Endothelial cell of umbilical vein (primary cell): ENCODE results near the gene NDUFB7. TPM values are rescaled to one million over a fixed set of nuclear protein-coding genes. Genes with fewer than 3 reads are reported as not detected.

Experiments
- BruUV-seq: library from RNA; stranded (reverse); fragments of 400-500 nt; replicated peaks from 2 replicates; lab custom pipeline; 2021; lab: Mats Ljungman, UMichigan
- CTCF ChIA-PET: fragments of 300-600, 350-600 bp; sonication (Branson Sonifier 250); formaldehyde crosslinking; loops from one replicate; lab custom pipeline; 2021; ENCODE audit warnings: antibody characterized with exemption, inconsistent platforms; lab: Charles Lee
- POLR2A ChIA-PET: fragments of 300-600, 350-600 bp; sonication (Branson Sonifier 250); formaldehyde crosslinking; loops from one replicate; lab custom pipeline; 2021; ENCODE audit warnings: antibody characterized with exemption, inconsistent platforms; lab: Charles Lee
- DNase-seq: peaks from one replicate; pipeline ENCODE4 v3.0.0-alpha.2; 2011; ENCODE audit warnings: low read depth, low spot score
- FAIRE-seq: peaks from 2 replicates; lab custom pipeline; 2011; peaks lifted over from hg19 to GRCh38; lab: Jason Lieb, UNC
- H2AFZ ChIP-seq: 2 replicates; pipeline ENCODE4 v1.6.0; 2012; ENCODE audit warnings: low read depth, low read length, control low read depth, inconsistent platforms
- H3K27ac ChIP-seq: 2 replicates; pipeline ENCODE4 v1.5.1; 2011; ENCODE audit warnings: low read depth, mild to moderate bottlenecking, control low read depth, low read length, moderate library complexity; ENCODE audit not compliant: insufficient read depth
- H3K27me3 ChIP-seq, 2 experiments: 2 replicates each; pipeline versions ENCODE4 v1.6.0 to v1.6.1; 2011; ENCODE audit warnings: low read length in 2 of 2, mixed read lengths in 1 of 2; ENCODE audit not compliant: control insufficient read depth in 2 of 2, insufficient read depth in 2 of 2
- H3K36me3 ChIP-seq, 2 experiments: 2 replicates in 1 of 2; 3 replicates in 1 of 2; pipeline ENCODE4 v1.5.1; 2011; ENCODE audit warnings: low read length in 2 of 2, mild to moderate bottlenecking in 1 of 2, moderate library complexity in 1 of 2; ENCODE audit not compliant: control insufficient read depth in 2 of 2, insufficient read depth in 2 of 2; ENCODE audit errors: extremely low read depth in 1 of 2
- H3K4me1 ChIP-seq: 3 replicates; pipeline ENCODE4 v1.5.1; 2011; ENCODE audit warnings: mild to moderate bottlenecking, low read length; ENCODE audit not compliant: control insufficient read depth, insufficient read depth; ENCODE audit errors: extremely low read depth
- H3K4me2 ChIP-seq: 2 replicates; pipeline ENCODE4 v1.6.1; 2011; ENCODE audit warnings: low read length, control low read depth, mixed read lengths; ENCODE audit not compliant: insufficient read depth
- H3K4me3 ChIP-seq, 3 experiments: fragments of 200-600 bp in 1 of 3; sonication (generic), shearing (Covaris generic) in 1 of 3; replicated peaks in 1 of 3; 2 replicates each; pipeline ENCODE4 v1.5.1; 2011 to 2016; ENCODE audit warnings: control low read depth in 3 of 3, low read length in 3 of 3, mild to moderate bottlenecking in 2 of 3, inconsistent platforms in 1 of 3, low read depth in 1 of 3, moderate library complexity in 1 of 3; ENCODE audit not compliant: insufficient read depth in 1 of 3
- H3K79me2 ChIP-seq: 2 replicates; pipeline ENCODE4 v1.6.0; 2012; ENCODE audit warnings: low read length, inconsistent platforms; ENCODE audit not compliant: control insufficient read depth, insufficient read depth
- H3K9ac ChIP-seq: replicated peaks from 2 replicates; pipeline ENCODE3; 2011; ENCODE audit warnings: low read length, control low read depth; ENCODE audit not compliant: insufficient read depth; ENCODE audit errors: extremely low read depth
- H3K9me1 ChIP-seq: replicated peaks from 3 replicates; pipeline ENCODE4 v1.6.0; 2011; ENCODE audit warnings: mild to moderate bottlenecking, low read length; ENCODE audit not compliant: control insufficient read depth, insufficient read depth; ENCODE audit errors: extremely low read depth
- H3K9me3 ChIP-seq: replicated peaks from 2 replicates; pipeline ENCODE4 v1.5.1; 2012; ENCODE audit warnings: low read length, inconsistent platforms; ENCODE audit not compliant: control insufficient read depth, insufficient read depth
- H4K20me1 ChIP-seq: replicated peaks from 2 replicates; pipeline ENCODE3; 2011; ENCODE audit warnings: mild to moderate bottlenecking, low read length; ENCODE audit not compliant: control insufficient read depth, insufficient read depth; ENCODE audit errors: extremely low read depth
- CTCF ChIP-seq, 2 donors: IDR thresholded peaks; 1 replicate in 1 of 2; 2 replicates in 1 of 2; pipeline ENCODE4 v1.5.1; 2011; ENCODE audit warnings: low read length in 2 of 2, mild to moderate bottlenecking in 2 of 2, moderate library complexity in 2 of 2, control low read depth in 1 of 2, inconsistent platforms in 1 of 2, low read depth in 1 of 2; ENCODE audit not compliant: insufficient read depth in 1 of 2; ENCODE audit errors: extremely low read depth in 1 of 2
- GATA2 ChIP-seq: IDR thresholded peaks from 2 replicates; pipeline ENCODE4 v1.7.0; 2011; ENCODE audit warnings: low read depth, mild to moderate bottlenecking, moderate library complexity, mixed read lengths, low read length; ENCODE audit not compliant: insufficient read length, insufficient read depth
- POLR2A ChIP-seq: IDR thresholded peaks from 2 replicates; pipeline ENCODE4 v1.6.1; 2012; ENCODE audit warnings: low read depth, mild to moderate bottlenecking, control low read depth, low read length
- POLR2AphosphoS5 ChIP-seq: IDR thresholded peaks from 2 replicates; pipeline ENCODE4 v1.6.1; 2012; ENCODE audit warnings: low read depth, mild to moderate bottlenecking, control low read depth, low read length, moderate library complexity; ENCODE audit not compliant: insufficient read depth
- dilution Hi-C: fragments of 300-500 bp; cut with MboI; formaldehyde crosslinking; loops from one replicate; pipeline ENCODE4 v1.15.0; 2019; ENCODE audit warnings: low sequenced_read_pairs; ENCODE audit not compliant: extremely low pct_ligation_motif_present
- intact Hi-C: fragments of 100-400 bp; cut with micrococcal nuclease; formaldehyde crosslinking; loops from one replicate; pipeline ENCODE4 v1.10.0; 2022
- polyA plus RNA-seq, 4 experiments: library from polyadenylated mRNA; depleted of rRNA in 3 of 4; stranded (reverse) in 3 of 4; unstranded in 1 of 4; fragments of >200 nt; gene quantifications; 2 replicates each; pipeline versions ENCODE4 v1.2.1 to v1.2.3, GENCODE V29; 2011 to 2012; ENCODE audit warnings: missing spikeins in 1 of 4
- total RNA-seq: library from RNA; stranded (reverse); gene quantifications from 2 replicates; pipeline ENCODE4 v1.2.3, GENCODE V29; 2021

Gene NDUFB7
- total and polyA plus RNA-seq, 2 donors (not counting 3 experiments of a cell fraction or from before 2014, with no cell fraction given) = 177 to 655 TPM

- intact Hi-C loops = loop anchor here (1.0 kb wide), 3 partner anchors 11 to 22 kb away; partner anchors contain the start of genes GIPC1 and TECR
- BruUV-seq = no TSS peak
- peak; percentile 78 for DNase-seq
- Histone ChIP-seq H2AFZ (peak within 1 kb of the TSS; percentile 70), H3K9me3 (no peaks in the 10 kb centered on the region), H3K27me3 (no peaks in the 10 kb centered on the region), H3K9ac (peak within 1 kb of the TSS; percentile 98), H3K4me2 (peak within 1 kb of the TSS; percentile 94), H4K20me1 (no peaks in the 10 kb centered on the region), H3K36me3 (peaks cover 12 to 13% of the 10 kb centered on the region in 2 experiments), H3K4me1 (peaks cover 47% of the 10 kb centered on the region), H3K4me3 (peak within 1 kb of the TSS; percentile 59 to 93 (median 85)), H3K79me2 (peaks cover 33% of the 10 kb centered on the region), H3K27ac (peak within 1 kb of the TSS; percentile 91), H3K9me1 (no peaks in the 10 kb centered on the region)
- dilution Hi-C loops = no loop called here
- POLR2A ChIA-PET = interaction anchor here (0.5 to 2.8 kb wide), 13 partner anchors 8 to 1739 kb away, joined by 3 to 27 read pairs (median 5); partner anchors contain the start of gene GIPC1
- TF ChIP-seq CTCF (IDR thresholded peaks at IDR 0.05; ENCODE audit: extremely low read depth in 1 of 2, insufficient read depth in 1 of 2, low read depth in 1 of 2, low read length in 2 of 2) = no peak
- peak; percentile 98 for TF ChIP-seq POLR2AphosphoS5
- no peak for TF ChIP-seq GATA2
- TF ChIP-seq POLR2A = peak; percentile 99
- no peak for FAIRE-seq
- CTCF ChIA-PET = interaction anchor here (1.0 to 2.9 kb wide), 9 partner anchors 12 to 54 kb away, joined by 3 to 22 read pairs (median 7); partner anchors contain the start of genes NDUFB7 and PTGER1
Measured at GRCh38 chr19:14517840-14518505, 53.9 kb downstream of the NDUFB7 start, which contains the start of gene DNAJB1. Gene DNAJB1 (minus strand): TSS chr19:14518397. CDS start chr19:14518349, 48 bp downstream.
